ENCODE data around the gene AFAP1L2.

Gene AFAP1L2

GRCh38 chr10:114260366-114260765, 143.9 kb downstream of the AFAP1L2 start:
- DNase-seq = no peak

DNA sequence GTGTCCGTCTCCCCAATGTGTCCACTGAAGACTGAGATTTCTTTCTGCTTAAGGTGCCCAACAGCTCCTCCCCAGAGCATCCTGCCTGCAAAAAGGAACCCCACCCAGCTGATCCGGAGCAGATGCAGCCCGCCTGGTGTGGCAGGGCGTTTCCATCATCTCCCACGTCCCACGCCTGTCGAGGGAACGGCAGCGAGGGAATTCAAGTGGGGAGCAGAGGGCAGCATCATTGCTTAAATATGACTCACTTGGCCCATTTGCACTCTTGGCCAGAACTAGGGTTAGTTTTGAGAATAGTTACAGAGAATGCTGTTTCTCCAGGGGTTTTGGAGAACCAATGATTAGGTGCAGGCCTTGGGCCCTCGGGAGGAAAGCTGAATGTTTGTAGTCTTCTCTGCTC, 144.5 kb downstream of the AFAP1L2 start:
- no peak for DNase-seq

GRCh38 chr10:114258274-114258840, 145.9 kb downstream of the AFAP1L2 start:
- DNase-seq = no peak

DNA sequence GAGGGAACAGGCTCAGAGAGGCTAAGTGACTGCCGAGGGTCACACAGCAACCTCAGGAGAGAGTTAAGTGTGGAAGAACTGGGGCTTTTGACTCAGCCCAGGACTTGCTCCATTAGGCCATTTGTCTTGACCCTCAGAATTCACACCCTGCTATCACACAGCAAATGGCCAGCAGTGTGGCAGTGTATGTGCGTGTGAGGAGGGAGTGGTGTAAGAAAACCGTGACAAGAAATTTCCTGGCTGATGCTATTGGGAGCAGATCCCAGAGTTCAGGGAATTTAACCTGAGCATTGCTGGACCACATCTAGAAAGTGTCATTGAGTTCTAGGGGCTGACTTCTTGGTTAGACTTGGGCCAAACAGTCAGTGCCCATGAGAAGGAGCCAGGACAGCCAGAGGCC, 146.8 kb downstream of the AFAP1L2 start:
- no peak for DNase-seq

DNA sequence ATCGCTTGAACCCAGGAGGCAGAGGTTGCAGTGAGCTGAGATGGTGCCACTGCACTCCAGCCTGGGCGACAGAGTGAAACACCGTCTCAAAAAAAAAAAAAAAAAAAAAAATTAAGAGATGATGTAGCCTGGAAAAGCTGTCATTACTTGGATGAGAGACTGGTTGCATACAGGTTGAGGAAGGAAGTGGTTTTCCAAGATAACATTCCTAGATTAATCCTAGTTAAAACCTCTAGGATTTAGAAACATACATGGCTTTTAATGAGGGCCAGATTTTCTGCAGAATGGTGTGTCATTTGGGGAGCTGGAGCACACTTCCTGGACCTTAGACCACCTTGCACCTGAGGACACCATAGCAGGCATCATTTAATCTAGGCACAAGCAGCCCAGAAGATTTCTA, 147.5 kb downstream of the AFAP1L2 start:
- DNase-seq = no peak

- DNase-seq = no peak
These were observed 148.1 kb downstream of the AFAP1L2 start for GRCh38 chr10:114256008-114256765.

DNA sequence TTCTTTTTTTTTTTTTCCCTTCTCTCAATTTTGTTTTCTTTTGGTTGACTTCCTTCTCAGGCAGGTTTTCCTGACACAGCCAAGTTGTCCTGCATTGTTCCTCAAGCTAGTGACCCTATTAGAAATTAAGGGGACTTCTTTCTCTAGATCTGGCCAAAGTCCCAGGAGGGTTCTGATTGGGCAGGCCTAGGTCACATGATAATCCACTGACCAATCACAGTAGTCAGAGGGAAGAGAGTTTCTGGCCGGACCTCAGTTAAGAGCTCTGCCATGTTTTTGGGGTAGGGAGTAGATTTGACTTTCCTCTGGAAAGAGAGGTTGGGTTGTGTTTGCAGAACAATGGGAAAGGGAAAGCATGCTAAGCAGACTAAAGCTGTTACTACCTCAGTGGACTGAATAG, 149.1 kb downstream of the AFAP1L2 start:
- no peak for DNase-seq

DNA sequence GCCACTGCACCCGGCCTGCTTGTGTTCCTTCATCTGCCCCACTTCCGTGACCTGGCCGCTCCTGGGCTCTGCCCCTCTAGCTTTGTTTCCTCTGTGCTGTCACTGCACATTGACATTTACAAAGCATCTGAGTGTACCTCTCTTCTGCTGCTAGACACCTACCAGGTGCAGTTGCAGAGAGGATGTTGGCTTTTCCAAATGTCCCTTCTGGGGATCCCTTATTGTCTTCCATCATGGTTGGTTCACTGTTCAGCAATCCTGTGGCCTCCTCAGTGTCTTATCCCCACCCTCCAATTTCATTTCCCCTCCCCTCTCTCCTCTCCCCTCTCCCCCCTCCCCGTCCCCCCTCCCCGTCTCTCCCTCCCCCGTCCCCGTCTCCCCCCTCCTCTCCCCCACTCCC, 151.4 kb downstream of the AFAP1L2 start:
- no peak for DNase-seq

DNA sequence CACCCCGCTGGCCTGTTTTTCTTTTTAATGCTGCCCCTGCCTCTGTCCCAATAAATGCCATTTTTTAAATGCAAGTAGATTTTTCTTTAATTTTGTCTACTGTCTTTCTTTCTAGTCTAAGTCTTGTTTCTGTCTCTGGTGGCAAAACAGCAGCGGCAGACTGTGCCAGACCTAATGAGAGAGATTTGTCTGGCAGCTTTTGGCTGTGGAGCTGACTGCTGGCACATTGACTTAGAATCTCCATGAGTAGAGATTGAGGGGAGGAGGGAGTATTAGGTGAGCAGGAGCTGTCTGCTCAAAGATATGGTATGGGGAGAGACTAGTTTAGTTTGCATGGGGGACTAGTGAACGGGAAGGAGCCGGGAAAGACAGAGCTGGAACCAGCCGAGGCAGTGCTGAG, 152.2 kb downstream of the AFAP1L2 start:
- no peak for DNase-seq

- DNase-seq = no peak
These were observed 153.6 kb downstream of the AFAP1L2 start for GRCh38 chr10:114250716-114251115.

GRCh38 chr10:114250236-114250635, 154.1 kb downstream of the AFAP1L2 start:
- DNase-seq = no peak

DNA sequence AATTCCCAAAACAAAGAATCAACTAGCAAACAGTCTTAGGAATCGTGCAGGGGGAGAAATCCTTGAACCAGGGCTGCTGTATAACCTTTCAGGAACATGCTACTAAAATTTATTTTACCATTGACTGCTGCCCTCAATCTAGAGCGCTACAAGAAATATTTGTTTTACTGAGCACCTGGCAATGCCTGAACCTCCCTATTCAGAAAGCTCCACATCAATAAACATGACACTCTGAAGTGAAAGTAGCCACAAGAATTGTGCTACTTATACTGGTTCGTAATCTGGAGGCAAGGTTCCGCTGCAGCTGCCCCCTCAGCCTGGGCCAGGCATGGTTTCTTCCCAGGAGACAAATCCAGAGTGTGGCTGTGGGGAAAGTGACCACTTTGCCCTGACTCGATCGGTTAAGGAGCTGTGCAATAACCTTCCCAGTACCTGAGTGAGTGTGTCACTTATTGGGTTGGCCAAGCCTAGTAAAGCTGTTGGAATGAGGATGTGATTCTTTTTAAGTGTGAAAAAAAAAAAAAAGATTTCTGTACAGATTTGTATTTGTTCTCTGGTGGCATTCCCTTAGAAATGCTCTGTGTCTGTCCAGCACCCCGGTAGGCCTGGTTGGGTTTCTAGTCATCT, 157.5 kb downstream of the AFAP1L2 start:
- no peak for DNase-seq

- DNase-seq = no peak
These were observed 159.0 kb downstream of the AFAP1L2 start for GRCh38 chr10:114245121-114245791.
